GF-D8 (cell line): ENCODE measurements around the gene SPATA2.
"Not testable (repeated sequence)": the region's sequence is repeated elsewhere in the genome, so short reads cannot be mapped to it uniquely, and the experiment has no call there.

ENCODE experiments used
- DNase-seq: peaks from one replicate; lab custom pipeline; 2025; lab: John Stamatoyannopoulos, UW

The SPATA2 gene

GRCh38 chr20:49885558-49886332 is 29.6 kb downstream of the SPATA2 start:
- DNase-seq: no peak

- no peak for DNase-seq
These were observed 32.0 kb downstream of the SPATA2 start for GRCh38 chr20:49883246-49883802.

GRCh38 chr20:49882171-49882970 is 33.0 kb downstream of the SPATA2 start:
- no peak for DNase-seq

DNA sequence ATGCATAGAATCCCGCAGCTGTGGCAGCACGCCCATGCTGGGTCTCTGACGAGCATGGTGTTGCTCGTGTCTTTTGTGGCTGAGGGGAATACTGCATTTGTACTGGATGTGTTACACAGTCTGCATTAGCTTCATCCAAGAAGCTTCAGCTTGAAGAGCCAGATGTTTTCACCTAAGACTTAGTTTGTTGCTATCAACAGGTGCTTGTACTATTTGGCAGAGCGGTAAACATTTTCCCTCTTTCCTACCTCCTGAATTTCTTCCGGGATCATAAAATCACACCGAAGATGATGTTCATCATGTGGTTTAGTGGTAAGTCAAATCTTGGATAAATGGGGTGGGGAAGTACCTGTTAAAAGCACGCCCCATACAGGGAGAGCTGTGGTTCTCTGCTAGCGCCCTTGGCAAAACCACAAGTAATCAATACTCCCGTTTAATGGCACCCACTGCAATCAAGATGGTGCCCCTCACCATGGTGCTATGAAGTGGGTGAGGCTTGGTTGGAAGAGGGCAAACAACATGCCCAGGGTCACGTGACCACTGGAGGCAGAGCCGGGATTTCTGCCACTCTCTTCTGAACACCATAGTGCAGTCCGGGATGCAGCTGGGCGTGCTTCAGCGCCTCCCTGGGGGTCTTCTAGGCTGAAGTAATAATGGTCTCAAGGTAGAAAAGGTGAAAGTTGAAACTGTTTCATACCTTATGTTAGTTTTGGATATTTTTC is 34.4 kb downstream of the SPATA2 start:
- DNase-seq: no peak

DNA sequence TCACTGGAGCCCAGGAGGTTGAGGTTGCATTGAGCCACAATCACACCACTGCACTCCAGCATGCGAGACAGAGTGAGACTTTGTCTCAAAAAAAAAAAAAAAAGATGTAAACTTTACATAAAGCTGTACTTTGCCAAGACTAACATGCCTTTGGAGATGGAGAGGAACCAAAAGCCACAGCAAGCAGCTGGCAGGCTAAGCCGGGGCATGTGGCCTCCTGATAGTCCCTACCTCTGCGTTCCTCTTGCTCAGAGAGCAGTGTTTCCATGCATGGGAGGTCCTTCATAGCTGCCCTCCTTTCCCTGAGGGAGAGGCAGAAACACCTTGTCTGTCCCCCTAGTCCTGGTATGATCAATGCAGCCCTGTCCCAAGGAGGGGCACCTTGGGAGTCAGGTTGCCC is 35.2 kb downstream of the SPATA2 start:
- no peak for DNase-seq

GRCh38 chr20:49878977-49879376 is 36.4 kb downstream of the SPATA2 start:
- DNase-seq: no peak

DNA sequence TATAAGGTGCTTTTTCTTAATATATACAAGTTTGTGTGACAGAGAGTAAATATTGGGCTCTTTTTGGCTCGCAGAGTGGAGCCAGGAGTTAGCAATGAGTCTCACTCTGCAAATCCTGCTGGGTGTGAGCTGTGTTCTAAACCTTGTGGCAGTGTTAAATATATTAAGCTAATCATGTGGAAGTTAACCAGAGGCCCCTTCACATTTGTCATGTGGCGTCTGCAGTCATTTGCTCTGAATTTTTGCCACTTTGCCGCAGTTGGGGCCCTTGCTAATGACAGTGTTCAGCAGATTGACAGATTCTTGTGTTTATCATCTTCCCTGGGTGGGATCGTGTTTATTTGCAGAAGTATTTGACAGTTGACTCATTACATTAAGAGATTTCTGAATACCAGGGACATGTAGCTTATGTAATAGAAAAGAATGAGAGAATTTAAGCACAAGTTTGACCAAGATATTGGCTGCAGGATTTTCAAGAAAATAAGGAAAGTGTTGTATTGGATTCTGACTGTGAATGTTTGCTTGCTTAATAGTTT is 37.9 kb downstream of the SPATA2 start:
- DNase-seq: no peak

GRCh38 chr20:49874696-49875095 is 40.6 kb downstream of the SPATA2 start:
- no peak for DNase-seq

GRCh38 chr20:49872056-49872455 is 43.3 kb downstream of the SPATA2 start:
- DNase-seq: no peak

- DNase-seq: no peak
These were observed 43.9 kb downstream of the SPATA2 start for GRCh38 chr20:49871391-49871948.

DNA sequence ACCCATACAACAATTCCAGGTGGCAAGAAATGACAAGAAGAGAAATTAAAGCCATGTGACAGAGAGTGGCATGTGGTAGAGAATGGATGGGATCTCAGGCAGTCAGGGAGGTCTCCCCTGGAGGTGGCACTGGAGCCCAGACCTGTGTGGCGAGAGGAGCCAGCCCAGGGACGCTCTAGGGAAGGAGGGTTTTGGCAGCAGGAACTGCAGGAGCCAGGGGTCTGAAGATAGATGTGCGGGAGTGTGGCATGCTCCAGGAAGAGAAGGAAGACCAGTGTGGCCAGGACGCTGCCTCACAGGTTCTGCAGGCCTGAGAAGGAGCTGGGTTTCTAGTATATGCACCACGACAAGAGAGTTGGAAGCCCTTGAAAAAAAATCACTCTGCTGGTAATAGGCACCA is 45.1 kb downstream of the SPATA2 start:
- DNase-seq: no peak

- DNase-seq: no peak
These were observed 46.4 kb downstream of the SPATA2 start for GRCh38 chr20:49868964-49869363.

DNA sequence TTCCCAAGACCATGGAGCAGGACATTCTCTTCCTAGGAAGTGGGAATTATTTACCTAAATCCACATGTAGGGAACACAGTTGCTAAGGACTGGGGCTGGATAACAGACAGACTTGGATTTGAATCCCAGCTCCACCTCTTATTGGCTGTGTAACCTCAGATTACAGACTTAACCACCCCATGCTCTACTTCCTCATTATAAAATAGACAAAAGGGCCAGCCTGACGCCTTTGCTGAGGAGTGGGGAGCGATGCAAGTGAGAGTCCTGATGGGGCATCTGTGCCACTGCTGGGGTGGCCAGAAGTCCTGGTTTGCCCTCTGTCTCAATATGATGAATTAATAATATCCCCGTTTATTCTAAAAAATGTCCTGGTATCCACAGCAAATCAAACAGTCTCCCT is 46.8 kb downstream of the SPATA2 start:
- DNase-seq: no peak

- no peak for DNase-seq
These were observed 47.7 kb downstream of the SPATA2 start for GRCh38 chr20:49867453-49868215.

GRCh38 chr20:49866051-49866450 is 49.3 kb downstream of the SPATA2 start:
- no peak for DNase-seq

DNA sequence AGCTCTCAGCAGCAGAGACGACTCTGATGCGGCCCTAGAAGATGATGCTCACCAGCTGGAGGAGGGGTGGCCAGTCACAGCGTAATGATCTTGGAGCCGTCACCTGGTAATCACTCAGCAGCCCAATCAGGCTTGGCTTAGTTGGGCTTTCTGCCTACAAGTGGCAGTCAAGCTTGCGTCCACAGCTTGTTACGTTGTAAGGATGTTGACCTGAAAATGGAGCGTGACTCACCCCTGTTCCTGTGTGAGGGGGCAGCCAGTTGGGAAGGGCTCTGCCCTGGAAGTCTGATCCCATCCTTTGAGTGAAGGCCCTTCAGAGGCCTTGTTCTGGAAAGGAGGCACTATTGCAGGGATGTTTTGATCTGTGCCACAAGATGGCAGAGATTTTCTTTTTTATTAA is 49.8 kb downstream of the SPATA2 start:
- DNase-seq: no peak

GRCh38 chr20:49863666-49864065 is 51.7 kb downstream of the SPATA2 start:
- no peak for DNase-seq

DNA sequence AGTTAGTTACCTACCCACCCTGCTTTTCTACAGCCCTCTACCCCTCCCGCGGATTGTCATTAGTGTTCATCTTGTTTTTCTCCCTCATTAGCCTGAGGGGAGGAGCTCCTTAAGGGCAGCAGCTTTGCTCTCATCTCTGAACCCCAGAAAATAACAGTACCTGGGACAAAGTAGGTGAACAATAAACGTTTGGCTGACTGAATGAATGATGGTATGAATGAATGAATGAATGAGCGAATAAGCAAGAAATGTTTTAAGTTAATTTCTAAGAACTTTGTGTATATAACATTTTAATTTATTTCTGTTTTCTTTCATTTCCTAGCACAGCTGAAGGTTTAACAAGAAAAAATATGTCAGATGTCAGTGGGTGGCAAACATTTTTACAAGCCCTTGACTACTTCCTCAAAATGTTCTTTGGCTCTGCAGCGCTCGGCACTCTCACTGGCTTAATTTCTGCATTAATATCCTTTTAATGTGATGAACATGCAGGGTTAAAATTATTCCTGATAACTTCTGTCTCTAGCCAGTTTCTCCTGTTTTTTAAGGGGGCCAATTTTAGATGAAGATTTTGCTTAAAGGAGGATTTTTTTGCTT is 52.6 kb downstream of the SPATA2 start:
- no peak for DNase-seq

- DNase-seq: not testable (repeated sequence)
These were observed 54.1 kb downstream of the SPATA2 start for GRCh38 chr20:49861232-49861631.

DNA sequence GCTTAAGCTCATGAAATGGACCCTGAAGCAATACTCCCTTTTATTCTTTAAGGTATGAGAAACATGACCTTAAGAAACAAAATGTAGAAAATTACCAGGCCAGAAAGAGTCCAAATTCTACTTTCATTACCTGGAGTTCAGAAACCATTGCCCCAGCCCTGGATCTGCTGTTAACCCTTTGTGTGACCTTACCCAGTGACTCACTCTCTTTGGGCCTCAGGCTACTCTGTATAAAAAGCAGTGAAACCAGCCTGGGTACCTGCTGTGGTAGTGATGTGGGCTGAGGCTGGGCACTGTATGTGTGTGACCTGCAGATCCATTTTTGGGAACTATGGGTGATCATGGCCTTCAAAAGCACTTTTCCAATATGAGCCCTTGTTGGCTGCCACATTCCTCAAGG is 55.5 kb downstream of the SPATA2 start:
- DNase-seq: no peak

GRCh38 chr20:49859011-49859410 is 56.3 kb downstream of the SPATA2 start:
- DNase-seq: no peak
